PFSK-1 (cell line): Measurements from ENCODE around the gene PKP1.

Experiments used
- FOXP2 ChIP-seq: optimal IDR thresholded peaks from 2 replicates; pipeline ENCODE3; 2011; ENCODE audit warnings: borderline replicate concordance, control low read depth, inconsistent platforms; ENCODE audit not compliant: insufficient read depth; ENCODE audit errors: extremely low read length, extremely low read depth
- POLR2AphosphoS5 ChIP-seq: IDR thresholded peaks from 2 replicates; pipeline ENCODE4 v1.6.1; 2012; ENCODE audit warnings: low read depth, mild to moderate bottlenecking, control low read depth, low read length, moderate library complexity
- REST ChIP-seq, 2 experiments: IDR thresholded peaks; 2 replicates each; pipeline versions ENCODE4 v1.6.1 to v1.8.0; 2011 to 2012; ENCODE audit warnings: low read depth in 2 of 2, low read length in 2 of 2, control low read depth in 1 of 2, inconsistent platforms in 1 of 2, mild to moderate bottlenecking in 1 of 2, moderate library complexity in 1 of 2; ENCODE audit not compliant: insufficient read depth in 1 of 2
- SIN3A ChIP-seq: IDR thresholded peaks from 2 replicates; pipeline ENCODE4 v1.6.1; 2012; ENCODE audit warnings: mild to moderate bottlenecking, low read length, moderate library complexity, borderline replicate concordance; ENCODE audit not compliant: insufficient read depth
- TAF1 ChIP-seq: IDR thresholded peaks from 2 replicates; pipeline ENCODE4 v1.6.1; 2012; ENCODE audit warnings: low read length, control low read depth, borderline replicate concordance; ENCODE audit not compliant: insufficient read depth

DNA sequence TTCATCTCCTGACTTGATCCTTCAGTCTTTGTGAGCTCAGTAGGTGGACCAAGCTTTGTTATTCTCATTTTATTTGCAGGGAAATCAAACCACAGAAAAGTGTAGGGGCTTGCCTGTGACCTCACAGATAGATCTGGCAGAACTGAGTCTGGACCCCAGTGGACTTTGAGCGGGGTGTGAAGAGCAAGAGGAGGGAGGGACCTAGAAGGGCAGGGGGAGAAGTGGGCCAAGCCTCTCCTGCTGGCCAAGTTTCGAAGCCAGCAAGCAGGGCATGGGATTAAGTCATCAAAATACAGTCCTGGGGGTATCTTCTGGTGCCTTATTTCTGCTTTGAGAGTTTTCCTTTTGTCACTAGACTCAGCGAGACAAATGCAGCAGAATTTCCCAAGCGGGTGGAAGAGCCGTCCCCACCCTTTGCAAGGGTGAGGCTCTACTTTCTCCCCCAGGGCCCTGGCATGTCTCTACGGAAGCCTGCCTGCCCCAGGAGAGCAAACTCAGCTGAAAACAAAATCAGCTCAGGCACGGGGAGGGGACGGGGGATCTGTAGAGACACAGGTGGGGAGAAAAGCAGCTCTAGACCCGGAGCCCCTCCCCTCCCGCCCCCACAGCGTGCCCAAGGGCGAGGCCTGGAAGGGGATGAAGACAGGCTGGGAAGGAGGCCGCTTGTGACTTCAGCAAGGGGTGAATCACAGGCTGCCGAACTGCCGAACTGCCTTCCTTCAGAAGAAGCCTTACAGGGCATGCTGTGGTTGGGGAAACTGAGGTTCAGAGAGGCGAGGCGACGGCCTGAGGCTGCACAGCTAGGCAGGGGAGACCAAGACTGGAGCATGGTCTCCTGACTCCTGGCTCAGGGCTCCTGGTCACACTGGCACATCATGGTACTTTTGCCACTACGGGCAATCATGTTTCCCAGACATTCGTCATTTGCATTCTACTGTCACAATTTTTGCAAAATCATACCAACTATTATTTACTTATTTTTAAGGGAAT lies 19.2 kb downstream of the PKP1 start:
- TF ChIP-seq TAF1: no peak
- TF ChIP-seq POLR2AphosphoS5: no peak
- TF ChIP-seq REST (IDR thresholded peaks at IDR 0.05; ENCODE audit: insufficient read depth in 1 of 2, low read depth in 2 of 2, low read length in 2 of 2): no peak
- TF ChIP-seq SIN3A: no peak
- no peak for TF ChIP-seq FOXP2
